Astrocyte of the cerebellum (primary cell): ENCODE results near the gene CR1L.
"Not testable (repeated sequence)": the region's sequence is repeated elsewhere in the genome, so short reads cannot be mapped to it uniquely, and the experiment has no call there.

Experiments used
- DNase-seq: peaks from one replicate; pipeline ENCODE4 v3.0.0-alpha.2; 2011; ENCODE audit warnings: low read depth
- H3K4me3 ChIP-seq: 2 replicates; pipeline ENCODE4 v1.5.1; 2011; ENCODE audit warnings: mild to moderate bottlenecking, low read depth, low read length, moderate library complexity
- CTCF ChIP-seq: IDR thresholded peaks from 2 replicates; pipeline ENCODE4 v1.5.1; 2012; ENCODE audit warnings: low read length, low read depth, moderate library complexity, mild to moderate bottlenecking; ENCODE audit errors: missing control alignments
- in situ Hi-C: cut with HindIII; loops from 2 replicates; pipeline ENCODE4 v1.10.0; 2017; ENCODE audit warnings: low sequenced_read_pairs

The CR1L gene

GRCh38 chr1:207763091-207763490 lies 118.2 kb downstream of the CR1L start:
- TF ChIP-seq CTCF, result no peak
- no peak overlapping the region for H3K4me3 ChIP-seq
- in situ Hi-C loops, result no loop called here
- DNase-seq, result no peak

- in situ Hi-C loops, result no loop called here
- TF ChIP-seq CTCF, result no peak
- no peak overlapping the region for H3K4me3 ChIP-seq
- DNase-seq, result no peak
These were observed 119.0 kb downstream of the CR1L start for GRCh38 chr1:207763972-207764371.

GRCh38 chr1:207766569-207766968 lies 121.6 kb downstream of the CR1L start:
- no peak for TF ChIP-seq CTCF
- no peak for DNase-seq
- H3K4me3 ChIP-seq, result no peak overlapping the region
- in situ Hi-C loops, result no loop called here

GRCh38 chr1:207770514-207770913 lies 125.6 kb downstream of the CR1L start:
- in situ Hi-C loops, DNase-seq, H3K4me3 ChIP-seq: not testable (repeated sequence)
